GM06990 (cell line): Measurements from ENCODE around the gene PLXNA4.

ENCODE experiments used
- DNase-seq: peaks from one replicate; pipeline ENCODE4 v3.0.0-alpha.2; 2011; ENCODE audit not compliant: insufficient read length; ENCODE audit errors: extremely low read depth
- H3K27me3 ChIP-seq: replicated peaks from 2 replicates; pipeline ENCODE4 v1.6.0; 2011; ENCODE audit warnings: low read length; ENCODE audit not compliant: control insufficient read depth, insufficient read depth
- H3K36me3 ChIP-seq: 2 replicates; pipeline ENCODE4 v1.5.1; 2011; ENCODE audit warnings: low read length; ENCODE audit not compliant: control insufficient read depth, insufficient read depth
- H3K4me3 ChIP-seq: replicated peaks from 2 replicates; pipeline ENCODE4 v1.5.1; 2011; ENCODE audit warnings: low read depth, mild to moderate bottlenecking, control low read depth, low read length
- CTCF ChIP-seq: IDR thresholded peaks from 2 replicates; pipeline ENCODE4 v1.5.1; 2011; ENCODE audit warnings: low read length, control low read depth, mild to moderate bottlenecking, inconsistent platforms; ENCODE audit not compliant: insufficient read depth, poor library complexity, severe bottlenecking

The PLXNA4 gene

DNA sequence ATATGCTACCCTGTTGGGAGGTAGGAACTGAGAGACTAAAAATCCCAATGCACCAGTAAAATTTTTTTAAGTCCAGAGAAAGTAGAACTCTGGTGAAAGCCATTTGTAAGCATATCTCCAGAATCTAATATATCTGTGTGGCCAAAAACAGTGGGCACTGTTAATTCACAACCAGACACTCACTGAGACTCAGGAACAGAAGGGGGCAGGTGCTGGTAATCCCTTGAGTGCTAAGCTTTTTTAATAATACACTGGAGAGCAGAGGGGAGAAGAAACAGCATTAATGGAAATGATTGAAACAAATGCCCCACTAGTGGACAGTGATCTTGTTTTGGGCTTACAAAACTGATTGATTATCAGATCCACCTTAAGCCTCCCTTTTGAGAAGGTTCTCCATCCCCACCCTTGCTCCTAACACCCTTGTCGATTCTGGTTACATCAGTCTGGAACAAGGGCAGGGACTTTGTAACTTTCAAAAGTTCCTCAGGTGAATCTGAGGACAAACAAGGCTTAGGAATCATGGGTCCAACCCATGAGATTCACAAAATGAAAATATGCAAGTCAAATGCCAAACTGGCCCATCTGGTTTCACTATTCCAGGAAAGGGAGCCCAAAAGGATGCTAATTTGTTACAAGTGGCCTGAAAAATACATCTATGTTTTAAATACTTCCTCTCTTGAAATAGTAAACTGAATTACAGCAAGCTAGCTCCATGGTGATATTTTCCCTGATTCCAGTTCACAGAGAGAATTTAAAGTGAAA is 29.7 kb downstream of the PLXNA4 start:
- Histone ChIP-seq H3K27me3 (peaks cover 2% of the 10 kb centered on the region), H3K36me3 (no peaks in the 10 kb centered on the region), H3K4me3 (no peak overlapping the region)
- TF ChIP-seq CTCF, result no peak
- no peak for DNase-seq

- Histone ChIP-seq H3K36me3 (no peaks in the 10 kb centered on the region), H3K27me3 (peaks cover 2% of the 10 kb centered on the region), H3K4me3 (no peak overlapping the region)
- DNase-seq, result no peak
- TF ChIP-seq CTCF, result no peak
Observed at GRCh38 chr7:132545756-132546155, 30.5 kb downstream of the PLXNA4 start.

DNA sequence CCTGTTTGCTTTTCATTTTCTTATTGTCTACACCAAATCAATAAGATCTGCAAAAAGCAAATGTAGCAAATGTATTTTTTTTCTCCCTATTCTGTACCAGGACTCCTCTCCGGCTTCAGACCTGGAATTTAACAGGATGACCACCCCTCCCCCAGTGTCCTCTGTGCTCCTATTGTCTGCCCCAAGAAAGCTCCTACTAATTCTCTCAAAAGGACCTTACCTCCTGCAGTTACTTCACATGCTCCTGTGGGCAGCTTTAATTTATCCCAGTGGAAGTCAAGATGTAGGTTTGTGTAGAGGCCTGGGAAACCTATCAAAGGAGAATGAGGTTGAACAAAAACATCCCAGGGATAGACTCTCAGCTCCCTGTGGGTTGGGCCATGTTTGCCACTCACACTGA is 31.3 kb downstream of the PLXNA4 start:
- Histone ChIP-seq H3K36me3 (no peaks in the 10 kb centered on the region), H3K27me3 (peaks cover 2% of the 10 kb centered on the region), H3K4me3 (no peak overlapping the region)
- no peak for TF ChIP-seq CTCF
- no peak for DNase-seq

DNA sequence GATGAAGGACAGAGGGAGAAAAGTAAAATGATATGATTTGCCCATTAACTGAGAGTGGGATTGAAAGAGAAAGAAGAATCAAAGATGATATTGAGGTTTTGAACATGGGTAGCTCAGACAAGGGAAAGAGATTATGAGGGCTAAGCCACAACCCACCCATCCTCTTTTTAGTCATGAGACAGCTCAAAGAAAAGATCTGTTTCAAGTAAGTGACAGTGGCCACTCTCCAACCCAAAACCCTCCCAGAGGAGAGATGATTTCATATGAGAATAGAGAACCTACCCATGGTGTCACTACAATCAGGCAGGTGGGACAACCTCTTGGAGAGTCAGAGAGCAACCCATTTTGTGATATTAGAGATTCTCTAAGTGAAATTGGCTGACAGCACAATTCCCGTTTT is 32.2 kb downstream of the PLXNA4 start:
- DNase-seq, result no peak
- TF ChIP-seq CTCF, result no peak
- Histone ChIP-seq H3K36me3 (no peaks in the 10 kb centered on the region), H3K4me3 (no peak overlapping the region), H3K27me3 (peaks cover 2% of the 10 kb centered on the region)

- Histone ChIP-seq H3K27me3 (peaks cover 2% of the 10 kb centered on the region), H3K4me3 (no peak overlapping the region), H3K36me3 (no peaks in the 10 kb centered on the region)
- no peak for DNase-seq
- TF ChIP-seq CTCF, result no peak
Observed at GRCh38 chr7:132542895-132543294, 33.4 kb downstream of the PLXNA4 start.

DNA sequence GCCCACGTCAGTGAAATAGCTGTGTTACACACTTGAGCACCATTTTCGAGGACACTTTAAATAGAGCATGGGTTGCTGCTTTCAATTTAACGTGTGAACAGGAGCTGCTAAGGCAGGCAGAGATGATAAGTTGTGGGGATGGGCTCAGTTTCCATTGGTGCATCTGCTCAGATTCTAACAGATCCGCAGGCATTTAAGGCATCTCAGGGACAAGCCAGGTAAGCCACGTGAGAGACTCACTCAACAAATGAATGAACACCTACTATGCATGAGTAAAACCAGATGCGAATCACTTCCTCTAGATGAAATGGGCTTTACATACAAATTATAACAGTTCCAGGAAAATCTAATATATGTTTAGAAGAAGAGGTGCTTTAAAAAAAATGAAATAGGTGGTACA is 34.6 kb downstream of the PLXNA4 start:
- Histone ChIP-seq H3K36me3 (no peaks in the 10 kb centered on the region), H3K4me3 (no peak overlapping the region), H3K27me3 (peaks cover 2% of the 10 kb centered on the region)
- DNase-seq, result no peak
- no peak for TF ChIP-seq CTCF
